BJ (cell line): ENCODE data around the gene NEK2. TPM values are rescaled to one million over a fixed set of nuclear protein-coding genes. Genes with fewer than 3 reads are reported as not detected.
A peak's percentile ranks its signal among the peaks of the same experiment; 100 is the strongest.

Experiments used
- CTCF ChIA-PET: fragments of 350-600 bp; formaldehyde crosslinking; extraction: SDS; loops from one replicate; lab custom pipeline; 2021; ENCODE audit warnings: antibody characterized with exemption, inconsistent platforms; lab: Yijun Ruan, JAX
- POLR2A ChIA-PET: fragments of 300-600 bp; sonication (Branson Sonifier 250); formaldehyde crosslinking; extraction: SDS; loops from one replicate; lab custom pipeline; 2021; ENCODE audit warnings: antibody characterized with exemption; lab: Charles Lee
- DNase-seq: peaks from one replicate; pipeline ENCODE4 v3.0.0-alpha.2; 2011; ENCODE audit warnings: low read depth
- H3K27me3 ChIP-seq: 2 replicates; pipeline ENCODE4 v1.6.0; 2011; ENCODE audit warnings: low read length; ENCODE audit not compliant: control insufficient read depth, insufficient read depth
- H3K36me3 ChIP-seq: 2 replicates; pipeline ENCODE4 v1.5.1; 2011; ENCODE audit warnings: low read length; ENCODE audit not compliant: control insufficient read depth, insufficient read depth
- H3K4me3 ChIP-seq: 2 replicates; pipeline ENCODE4 v1.5.1; 2011; ENCODE audit warnings: low read depth, mild to moderate bottlenecking, control low read depth, low read length
- CTCF ChIP-seq: IDR thresholded peaks from 2 replicates; pipeline ENCODE4 v1.5.1; 2011; ENCODE audit warnings: low read depth, mild to moderate bottlenecking, control low read depth, inconsistent platforms, low read length, moderate library complexity; ENCODE audit not compliant: insufficient read depth
- polyA plus RNA-seq: library from polyadenylated mRNA; depleted of rRNA; stranded (reverse); fragments of >200 nt; gene quantifications from 2 replicates; pipeline ENCODE4 v1.2.3, GENCODE V29; 2011

NEK2 gene
- polyA plus RNA-seq, 1 experiment, result 8.8 TPM

GRCh38 chr1:211656728-211657127 is 18.7 kb downstream of the NEK2 start:
- POLR2A ChIA-PET, result no interaction called here
- TF ChIP-seq CTCF, result no peak
- Histone ChIP-seq H3K36me3 (no peaks in the 10 kb centered on the region), H3K27me3 (no peaks in the 10 kb centered on the region), H3K4me3 (no peak overlapping the region)
- no peak for DNase-seq
- CTCF ChIA-PET, result interaction anchor here (0.8 to 8.2 kb wide), 2 partner anchors 141 to 187 kb away, joined by 3 to 113 read pairs; no protein-coding TSS in a partner anchor

- H3K36me3 ChIP-seq, result no peaks in the 10 kb centered on the region
- ChIA-PET CTCF (interaction anchor here (0.6 to 8.2 kb wide), 30 partner anchors 8 to 331 kb away, joined by 3 to 113 read pairs (median 4); partner anchors contain the start of genes SLC30A1 and TRAF5), POLR2A (no interaction called here)
- no peak for DNase-seq
- TF ChIP-seq CTCF, result peak; percentile 96
- no peaks in the 10 kb centered on the region for H3K27me3 ChIP-seq
- no peak overlapping the region for H3K4me3 ChIP-seq
These were observed 20.3 kb downstream of the NEK2 start for GRCh38 chr1:211654838-211655787.

DNA sequence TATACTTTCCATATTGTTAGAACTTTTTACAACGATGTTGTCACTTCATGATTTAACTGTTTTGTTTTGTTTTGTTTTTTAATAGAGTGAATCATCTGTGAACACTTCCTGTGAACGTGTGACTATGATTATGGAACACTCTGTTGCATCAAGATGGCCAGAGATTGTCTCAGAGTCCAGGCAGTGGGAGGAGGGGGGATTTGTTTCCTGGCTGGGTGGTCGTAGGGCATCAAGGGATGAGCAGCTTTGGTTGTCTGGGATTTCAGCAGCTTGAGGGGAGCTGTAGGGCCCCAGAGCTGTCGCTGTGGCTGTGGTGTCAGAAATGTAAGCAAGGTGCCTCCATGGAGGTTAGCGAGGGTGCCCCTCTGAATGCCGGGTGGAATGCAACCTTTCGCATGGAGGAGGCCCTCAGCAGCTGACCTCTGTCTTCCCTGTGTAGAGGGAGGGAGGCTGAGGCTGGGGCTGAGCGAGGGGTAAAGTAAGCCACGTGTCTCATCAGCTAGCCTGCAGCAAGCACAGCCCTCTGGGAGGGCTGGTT is 21.4 kb downstream of the NEK2 start:
- no peak for TF ChIP-seq CTCF
- ChIA-PET CTCF (interaction anchor here (0.5 to 8.2 kb wide), 23 partner anchors 11 to 1585 kb away, joined by 3 to 113 read pairs (median 4); partner anchors contain the start of genes SLC30A1 and TRAF5), POLR2A (no interaction called here)
- no peak for DNase-seq
- no peaks in the 10 kb centered on the region for H3K27me3 ChIP-seq
- H3K4me3 ChIP-seq, result no peak overlapping the region
- H3K36me3 ChIP-seq, result no peaks in the 10 kb centered on the region

DNA sequence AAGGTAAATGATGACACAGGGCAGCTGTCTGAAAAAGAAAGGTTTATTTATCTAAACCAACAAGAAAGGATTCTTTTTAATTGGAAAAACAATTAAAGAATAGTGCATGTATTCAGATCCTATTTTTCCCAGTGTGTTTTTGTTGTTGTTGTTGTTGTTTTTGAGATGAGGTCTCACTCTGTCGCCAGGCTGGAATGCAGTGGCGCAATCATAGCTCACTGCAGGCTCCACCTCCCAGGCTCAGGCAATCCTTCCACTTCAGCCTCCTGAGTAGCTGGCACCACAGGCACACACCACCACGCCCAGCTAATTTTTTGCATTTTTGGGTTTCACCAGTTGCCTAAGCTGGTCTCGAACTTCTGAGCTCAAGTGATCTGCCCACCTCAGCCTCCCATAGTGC is 22.1 kb downstream of the NEK2 start:
- H3K27me3 ChIP-seq, result no peaks in the 10 kb centered on the region
- no peak for TF ChIP-seq CTCF
- no peak overlapping the region for H3K4me3 ChIP-seq
- H3K36me3 ChIP-seq, result no peaks in the 10 kb centered on the region
- POLR2A ChIA-PET, result interaction anchor here (0.6 kb wide), 1 partner anchor 941 kb away, joined by 3 read pairs; no protein-coding TSS in a partner anchor
- no peak for DNase-seq
- CTCF ChIA-PET, result interaction anchor here (0.8 to 8.2 kb wide), 12 partner anchors 13 to 326 kb away, joined by 3 to 113 read pairs (median 8); partner anchors contain the start of genes SLC30A1 and TRAF5

- ChIA-PET POLR2A (no interaction called here), CTCF (interaction anchor here (1.0 to 8.2 kb wide), 6 partner anchors 12 to 325 kb away, joined by 5 to 113 read pairs (median 18); partner anchors contain the start of genes SLC30A1 and TRAF5)
- no peak for DNase-seq
- Histone ChIP-seq H3K4me3 (no peak overlapping the region), H3K27me3 (no peaks in the 10 kb centered on the region), H3K36me3 (no peaks in the 10 kb centered on the region)
- TF ChIP-seq CTCF, result no peak
These were observed 23.1 kb downstream of the NEK2 start for GRCh38 chr1:211652371-211652770.
